IPS-18a (cell line): ENCODE measurements around the gene CFAP46.

ENCODE experiments used
- H3K27ac ChIP-seq: one replicate; pipeline ENCODE4 v1.5.1; 2013; ENCODE audit warnings: low read length
- H3K27me3 ChIP-seq: one replicate; pipeline ENCODE4 v1.6.1; 2013; ENCODE audit warnings: mild to moderate bottlenecking, low read length; ENCODE audit not compliant: control insufficient read depth, insufficient read depth
- H3K36me3 ChIP-seq: one replicate; pipeline ENCODE4 v1.6.1; 2013; ENCODE audit warnings: low read depth, low read length; ENCODE audit not compliant: control insufficient read depth
- H3K4me1 ChIP-seq: one replicate; pipeline ENCODE4 v1.6.1; 2013; ENCODE audit warnings: low read depth, low read length; ENCODE audit not compliant: control insufficient read depth
- H3K4me3 ChIP-seq: one replicate; pipeline ENCODE4 v1.5.1; 2013; ENCODE audit warnings: low read length
- H3K9ac ChIP-seq: one replicate; pipeline ENCODE4 v1.6.1; 2013; ENCODE audit warnings: mild to moderate bottlenecking, low read length, moderate library complexity
- H3K9me3 ChIP-seq: one replicate; pipeline ENCODE4 v1.6.1; 2013; ENCODE audit warnings: low read depth, low read length; ENCODE audit not compliant: control insufficient read depth

CFAP46 gene

GRCh38 chr10:132817701-132818211 lies 124.6 kb downstream of the CFAP46 start:
- no peaks in the 10 kb centered on the region for H3K36me3 ChIP-seq
- H3K27me3 ChIP-seq: no peaks in the 10 kb centered on the region
- no peaks in the 10 kb centered on the region for H3K4me1 ChIP-seq
- H3K9ac ChIP-seq: no peak overlapping the region
- no peak overlapping the region for H3K27ac ChIP-seq
- H3K9me3 ChIP-seq: no peaks in the 10 kb centered on the region
- H3K4me3 ChIP-seq: no peak overlapping the region

GRCh38 chr10:132816718-132817117 lies 125.7 kb downstream of the CFAP46 start:
- no peak overlapping the region for H3K4me3 ChIP-seq
- no peak overlapping the region for H3K27ac ChIP-seq
- H3K27me3 ChIP-seq: no peaks in the 10 kb centered on the region
- no peaks in the 10 kb centered on the region for H3K9me3 ChIP-seq
- H3K9ac ChIP-seq: no peak overlapping the region
- H3K4me1 ChIP-seq: no peaks in the 10 kb centered on the region
- no peaks in the 10 kb centered on the region for H3K36me3 ChIP-seq

DNA sequence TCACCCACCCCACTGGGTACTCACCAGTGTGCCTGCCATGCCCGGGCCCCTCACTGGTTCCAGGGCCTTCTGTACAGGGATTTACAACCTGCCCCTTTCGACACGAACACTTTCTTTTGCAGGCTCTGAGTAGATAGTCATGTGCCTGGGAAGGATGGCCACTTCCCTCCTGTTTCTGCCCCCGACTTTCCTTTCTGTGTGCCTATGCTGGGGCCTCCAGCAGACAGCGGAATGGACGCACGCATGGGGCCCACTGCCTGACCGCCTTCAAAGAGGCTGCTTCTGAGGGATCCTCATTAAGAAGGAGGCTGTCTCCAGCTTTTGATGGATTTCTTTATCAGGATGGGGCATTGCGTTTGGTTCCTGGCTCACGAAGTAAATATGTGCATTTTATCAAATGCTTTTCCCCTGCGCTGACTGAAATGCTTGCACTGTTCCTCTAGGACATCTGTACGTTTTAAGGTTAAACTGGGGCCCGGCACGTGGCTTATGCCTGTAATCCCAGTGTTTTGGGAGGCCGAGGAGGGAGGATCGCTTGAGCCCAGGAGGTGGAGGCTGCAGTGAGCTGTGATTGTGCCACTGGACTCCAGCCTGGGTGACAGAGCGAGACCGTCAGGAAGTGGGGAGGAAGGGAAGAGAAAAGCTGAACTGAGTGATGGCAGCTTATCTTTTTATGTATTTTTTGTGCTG lies 127.1 kb downstream of the CFAP46 start:
- Histone ChIP-seq H3K4me1 (no peaks in the 10 kb centered on the region), H3K27me3 (no peaks in the 10 kb centered on the region), H3K9me3 (no peaks in the 10 kb centered on the region), H3K4me3 (no peak overlapping the region), H3K36me3 (no peaks in the 10 kb centered on the region), H3K27ac (no peak overlapping the region), H3K9ac (no peak overlapping the region)

GRCh38 chr10:132814469-132814856 lies 127.9 kb downstream of the CFAP46 start:
- H3K27me3 ChIP-seq: no peaks in the 10 kb centered on the region
- no peaks in the 10 kb centered on the region for H3K4me1 ChIP-seq
- no peaks in the 10 kb centered on the region for H3K36me3 ChIP-seq
- H3K27ac ChIP-seq: no peak overlapping the region
- H3K4me3 ChIP-seq: no peak overlapping the region
- no peak overlapping the region for H3K9ac ChIP-seq
- H3K9me3 ChIP-seq: no peaks in the 10 kb centered on the region

DNA sequence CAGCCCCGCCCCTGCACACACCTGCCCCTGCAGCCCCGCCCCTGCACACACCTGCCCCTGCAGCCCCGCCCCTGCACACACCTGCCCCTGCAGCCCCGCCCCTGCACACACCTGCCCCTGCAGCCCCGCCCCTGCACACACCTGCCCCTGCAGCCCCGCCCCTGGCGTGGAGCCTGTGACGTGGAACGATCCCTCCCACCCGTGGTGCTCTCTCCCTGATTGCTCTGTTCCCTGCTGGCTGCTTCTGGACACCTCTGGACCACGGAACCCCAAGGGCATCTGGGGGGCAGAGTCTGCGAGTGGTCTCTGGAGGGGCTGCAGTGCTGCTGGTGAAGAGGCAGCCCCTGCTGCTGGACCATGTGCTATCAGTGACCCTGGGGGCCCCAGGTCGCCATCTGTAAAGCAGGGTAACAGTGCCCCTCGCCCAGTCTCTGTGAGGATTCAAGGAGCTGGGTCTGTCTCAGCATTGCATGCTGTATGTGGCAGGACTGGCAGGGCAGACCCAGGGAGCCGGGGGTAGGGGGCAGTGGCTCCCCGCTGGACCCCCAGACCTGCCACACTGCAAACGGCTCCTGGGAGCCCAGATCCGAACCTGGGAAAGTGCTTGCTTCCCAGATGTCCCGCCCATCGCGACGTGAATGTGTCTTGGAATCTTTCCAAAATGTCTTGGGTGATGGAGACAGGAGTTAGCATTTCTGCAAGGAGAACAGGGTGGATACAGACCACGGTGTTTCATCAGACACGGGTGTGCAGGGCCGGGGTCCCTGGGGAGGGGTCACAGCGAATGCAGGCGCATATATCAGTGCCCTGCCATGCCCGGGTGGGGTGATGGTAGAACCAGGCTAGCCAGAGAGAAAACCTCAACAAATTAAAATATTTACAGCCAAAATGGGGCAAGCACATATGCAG lies 128.6 kb downstream of the CFAP46 start:
- H3K27me3 ChIP-seq: no peaks in the 10 kb centered on the region
- H3K27ac ChIP-seq: no peak overlapping the region
- no peak overlapping the region for H3K9ac ChIP-seq
- H3K36me3 ChIP-seq: no peaks in the 10 kb centered on the region
- H3K4me3 ChIP-seq: no peak overlapping the region
- H3K9me3 ChIP-seq: no peaks in the 10 kb centered on the region
- H3K4me1 ChIP-seq: no peaks in the 10 kb centered on the region

DNA sequence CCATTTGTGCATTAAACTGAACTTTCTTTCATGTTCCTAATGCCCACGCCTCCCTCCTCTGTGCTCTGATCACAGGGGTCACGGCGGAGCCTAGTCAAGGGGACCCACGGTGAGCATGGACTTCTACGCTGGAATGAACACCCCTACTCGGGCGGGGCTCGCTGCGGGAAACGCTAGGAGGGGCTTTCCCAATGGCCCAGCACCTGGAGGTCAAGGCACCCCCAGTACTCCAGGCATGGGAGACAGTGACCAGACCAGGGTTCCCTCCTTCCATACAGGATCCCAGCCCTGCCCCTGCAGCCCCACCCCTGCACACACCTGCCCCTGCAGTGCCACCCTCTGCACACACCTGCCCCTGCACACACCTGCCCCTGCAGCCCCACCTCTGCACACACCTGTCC lies 129.4 kb downstream of the CFAP46 start:
- H3K4me1 ChIP-seq: no peaks in the 10 kb centered on the region
- no peaks in the 10 kb centered on the region for H3K27me3 ChIP-seq
- no peak overlapping the region for H3K27ac ChIP-seq
- no peaks in the 10 kb centered on the region for H3K9me3 ChIP-seq
- H3K9ac ChIP-seq: no peak overlapping the region
- H3K36me3 ChIP-seq: no peaks in the 10 kb centered on the region
- H3K4me3 ChIP-seq: no peak overlapping the region

DNA sequence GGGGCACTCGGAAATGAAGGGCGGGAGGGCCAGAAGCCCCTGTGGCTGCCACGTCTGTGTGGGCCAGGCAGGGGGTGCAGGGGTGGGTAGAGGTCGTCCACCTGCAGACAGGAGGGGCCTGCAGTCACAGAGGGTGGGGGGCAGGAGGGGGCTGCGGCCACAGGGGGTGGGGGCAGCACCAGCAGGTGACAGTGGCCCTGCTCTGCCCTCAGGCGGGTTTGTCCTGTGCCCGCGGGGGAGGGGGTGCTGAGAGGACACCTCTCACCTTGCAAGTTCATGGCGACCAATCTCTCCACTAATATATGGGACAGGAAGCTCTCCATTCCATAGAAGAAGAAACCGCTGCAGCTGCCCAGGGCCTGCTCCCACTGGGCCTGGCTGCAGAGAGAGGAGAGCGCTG lies 129.8 kb downstream of the CFAP46 start:
- Histone ChIP-seq H3K27me3 (no peaks in the 10 kb centered on the region), H3K9me3 (no peaks in the 10 kb centered on the region), H3K27ac (no peak overlapping the region), H3K4me3 (no peak overlapping the region), H3K36me3 (no peaks in the 10 kb centered on the region), H3K4me1 (no peaks in the 10 kb centered on the region), H3K9ac (no peak overlapping the region)

DNA sequence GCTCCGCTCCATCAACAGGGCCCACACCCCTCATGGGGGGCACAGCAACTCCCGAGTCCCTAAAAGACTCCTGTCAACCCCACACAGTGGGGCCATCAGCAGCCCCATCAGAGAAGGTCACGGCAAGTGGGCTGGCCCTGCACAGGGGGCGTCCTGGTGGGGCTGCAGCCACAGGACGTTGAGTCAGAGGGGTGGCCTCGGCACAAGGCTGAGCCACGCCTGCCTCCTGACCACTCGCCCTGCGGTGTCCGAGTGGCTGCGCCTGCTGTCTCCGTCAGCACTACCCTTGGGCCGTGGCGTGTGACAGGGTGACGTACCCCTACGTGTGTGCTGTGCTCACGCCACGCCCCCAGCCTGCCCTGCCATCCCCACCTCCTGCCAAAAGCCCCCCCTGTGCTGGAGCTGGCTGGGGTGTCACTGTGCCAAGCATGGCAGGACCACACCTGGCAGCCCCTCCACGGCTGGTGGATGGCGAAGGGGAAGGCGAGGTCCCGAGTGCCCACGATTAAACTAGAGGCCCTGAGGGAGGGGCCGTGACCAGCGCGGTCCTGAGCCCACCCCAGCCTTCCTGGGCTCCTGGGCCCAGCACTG lies 130.4 kb downstream of the CFAP46 start:
- no peak overlapping the region for H3K4me3 ChIP-seq
- no peak overlapping the region for H3K27ac ChIP-seq
- no peaks in the 10 kb centered on the region for H3K9me3 ChIP-seq
- no peak overlapping the region for H3K9ac ChIP-seq
- H3K4me1 ChIP-seq: no peaks in the 10 kb centered on the region
- no peaks in the 10 kb centered on the region for H3K36me3 ChIP-seq
- no peaks in the 10 kb centered on the region for H3K27me3 ChIP-seq

DNA sequence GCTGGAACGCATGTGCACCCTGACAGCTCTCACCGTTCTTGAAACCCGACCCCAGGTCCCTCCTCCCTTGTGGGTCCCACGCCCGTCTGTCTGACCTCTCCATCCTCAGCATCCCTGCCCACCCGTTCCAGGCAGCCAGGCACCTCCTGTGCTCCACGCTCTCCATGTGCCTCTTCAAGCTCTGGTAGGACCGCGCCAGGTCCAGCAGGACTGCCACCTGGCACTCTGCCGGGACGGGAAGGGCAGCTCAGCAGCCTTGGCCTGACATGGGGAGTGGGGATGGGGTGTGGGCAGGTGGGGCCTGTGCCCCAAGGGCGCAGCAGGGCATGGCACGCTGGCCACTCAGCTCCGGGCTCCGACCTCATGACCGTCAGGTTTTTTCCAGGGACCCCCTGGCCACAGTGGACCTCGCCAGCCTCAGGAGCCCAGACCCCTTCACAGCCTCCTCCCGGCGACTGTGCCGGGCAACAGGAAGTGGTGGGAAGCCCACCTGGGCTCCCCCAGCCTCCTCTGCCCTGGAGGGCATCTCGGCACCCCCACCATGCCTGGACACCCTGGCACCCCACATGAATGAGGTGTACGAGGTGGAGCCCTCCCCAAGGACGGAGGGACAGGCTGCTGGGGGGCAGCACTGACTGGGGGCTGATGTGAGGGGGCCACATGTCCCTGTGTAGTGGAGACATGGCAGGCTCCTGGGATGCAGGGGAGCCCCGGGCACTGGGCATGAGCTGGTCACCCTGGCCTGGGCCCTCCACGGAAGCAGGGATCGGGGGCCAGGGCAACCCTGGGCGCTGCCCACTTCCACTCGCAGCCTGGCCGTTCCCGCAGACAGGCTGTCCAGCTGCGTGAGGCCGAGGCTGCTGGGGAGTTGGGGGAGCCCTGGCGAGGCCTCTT lies 131.3 kb downstream of the CFAP46 start:
- no peaks in the 10 kb centered on the region for H3K4me1 ChIP-seq
- no peak overlapping the region for H3K9ac ChIP-seq
- H3K4me3 ChIP-seq: no peak overlapping the region
- H3K9me3 ChIP-seq: no peaks in the 10 kb centered on the region
- H3K36me3 ChIP-seq: no peaks in the 10 kb centered on the region
- no peak overlapping the region for H3K27ac ChIP-seq
- H3K27me3 ChIP-seq: no peaks in the 10 kb centered on the region

DNA sequence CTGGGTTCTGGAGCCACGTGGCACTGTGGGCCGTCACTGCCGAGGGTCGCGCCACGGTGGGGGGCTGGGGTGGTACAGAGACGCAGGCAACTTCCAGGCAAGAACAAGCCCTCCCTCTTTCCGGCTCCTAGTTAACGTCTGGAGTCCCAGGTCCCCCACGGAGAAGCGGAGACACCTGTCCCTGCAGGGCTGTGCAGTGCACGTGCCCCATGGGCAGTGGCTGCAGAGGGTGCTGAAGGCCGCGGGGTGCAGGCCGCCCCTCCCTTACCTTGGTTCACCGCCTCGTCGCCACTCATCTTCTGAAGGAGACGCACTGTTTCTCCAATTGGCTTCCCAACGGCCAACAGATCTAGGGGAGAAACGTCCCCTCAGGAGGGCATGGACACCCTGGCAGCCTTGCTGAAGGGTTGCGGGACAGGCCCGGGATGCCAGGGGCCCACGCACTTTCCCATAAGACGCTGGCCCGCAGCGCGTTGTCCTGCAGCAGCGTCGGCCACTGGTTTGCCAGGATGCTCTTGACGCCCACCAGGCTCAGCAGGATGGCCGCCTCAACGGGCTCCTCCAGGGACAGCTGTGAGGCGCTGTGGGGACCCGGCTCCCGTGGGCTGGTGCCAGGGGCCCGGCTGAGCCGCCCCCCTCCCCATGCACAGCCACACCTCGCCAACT lies 132.1 kb downstream of the CFAP46 start:
- H3K27ac ChIP-seq: no peak overlapping the region
- H3K27me3 ChIP-seq: no peaks in the 10 kb centered on the region
- H3K36me3 ChIP-seq: no peaks in the 10 kb centered on the region
- no peaks in the 10 kb centered on the region for H3K9me3 ChIP-seq
- no peak overlapping the region for H3K9ac ChIP-seq
- no peak overlapping the region for H3K4me3 ChIP-seq
- H3K4me1 ChIP-seq: no peaks in the 10 kb centered on the region
